Activated naive CD4-positive, alpha-beta T cell treated with anti-CD3 and anti-CD28 coated beads for 36 hours (primary cell): Measurements from ENCODE around the gene CCNT1. TPM values are rescaled to one million over a fixed set of nuclear protein-coding genes. Genes with fewer than 3 reads are reported as not detected.
"Not testable (repeated sequence)": the region's sequence is repeated elsewhere in the genome, so short reads cannot be mapped to it uniquely, and the experiment has no call there.

ENCODE experiments used
- CTCF ChIA-PET: fragments of 350-600 bp; sonication (Branson Sonifier 250); formaldehyde crosslinking; loops from one replicate; lab custom pipeline; 2021; ENCODE audit warnings: antibody characterized with exemption; lab: Charles Lee
- DNase-seq: peaks from one replicate; pipeline ENCODE4 v3.0.0-alpha.2; 2020
- H3K27ac Mint-ChIP-seq: one replicate; pipeline ENCODE4 v1.8.0; 2021; ENCODE audit warnings: mild to moderate bottlenecking, mixed read lengths
- H3K27me3 Mint-ChIP-seq: one replicate; pipeline ENCODE4 v1.8.0; 2021; ENCODE audit warnings: low read depth, mixed read lengths
- H3K36me3 Mint-ChIP-seq: one replicate; pipeline ENCODE4 v1.8.0; 2021; ENCODE audit warnings: low read depth, mixed read lengths
- H3K4me1 Mint-ChIP-seq: one replicate; pipeline ENCODE4 v1.8.0; 2021; ENCODE audit warnings: low read depth, mixed read lengths
- H3K4me3 Mint-ChIP-seq: one replicate; pipeline ENCODE4 v1.8.0; 2021; ENCODE audit warnings: mild to moderate bottlenecking, moderate library complexity, mixed read lengths
- H3K9me3 Mint-ChIP-seq: one replicate; pipeline ENCODE4 v1.8.0; 2021; ENCODE audit warnings: mixed read lengths
- intact Hi-C: fragments of 100-400 bp; cut with micrococcal nuclease; formaldehyde crosslinking; loops from one replicate; pipeline ENCODE4 v1.15.1; 2023
- total RNA-seq, 2 experiments: library from RNA; stranded (reverse); gene quantifications; one replicate each; pipeline ENCODE4 v1.2.3, GENCODE V29; 2021

The CCNT1 gene
- total RNA-seq, 2 experiments from 2014 or later: 73.8 to 77.0 TPM

GRCh38 chr12:48690990-48691389 lies 25.5 kb downstream of the CCNT1 start:
- intact Hi-C loops: no loop called here
- Mint-ChIP-seq H3K27me3 (no peaks in the 10 kb centered on the region), H3K27ac (peak overlapping the region; percentile 10), H3K4me1 (peaks cover 18% of the 10 kb centered on the region), H3K36me3 (peaks cover 38% of the 10 kb centered on the region), H3K9me3 (no peaks in the 10 kb centered on the region), H3K4me3 (no peak overlapping the region)
- DNase-seq: no peak
- CTCF ChIA-PET: interaction anchor here (1.0 to 1.1 kb wide), 2 partner anchors 9 to 124 kb away, joined by 5 to 6 read pairs; partner anchors contain the start of gene KANSL2

- no peak for DNase-seq
- CTCF ChIA-PET: no interaction called here
- Mint-ChIP-seq H3K4me1 (peaks cover 18% of the 10 kb centered on the region), H3K4me3 (no peak overlapping the region), H3K27ac (no peak overlapping the region), H3K36me3 (peaks cover 32% of the 10 kb centered on the region), H3K9me3 (no peaks in the 10 kb centered on the region), H3K27me3 (no peaks in the 10 kb centered on the region)
- intact Hi-C loops: no loop called here
Measured at GRCh38 chr12:48690436-48690835, 26.1 kb downstream of the CCNT1 start.

DNA sequence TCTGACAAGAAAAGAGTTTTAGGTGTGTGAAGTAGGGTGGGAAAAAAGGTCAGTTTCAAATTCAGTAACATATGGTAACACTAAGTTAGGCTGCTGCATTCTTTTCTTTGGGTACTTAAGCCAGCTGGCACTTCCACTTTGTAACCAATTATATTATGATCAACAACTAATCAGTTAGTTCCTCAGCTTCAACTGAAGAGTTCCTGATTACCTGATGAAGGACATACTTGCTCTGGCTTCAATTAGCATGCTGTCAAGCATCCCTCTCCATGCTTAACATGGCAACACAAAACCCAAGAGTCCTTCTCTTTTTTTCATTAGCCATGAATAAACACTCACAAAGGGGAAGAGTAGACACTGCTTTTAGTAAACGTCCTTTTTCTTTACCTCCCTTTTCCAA lies 27.7 kb downstream of the CCNT1 start:
- H3K4me1 Mint-ChIP-seq: peaks cover 18% of the 10 kb centered on the region
- intact Hi-C loops: no loop called here
- no peaks in the 10 kb centered on the region for H3K27me3 Mint-ChIP-seq

GRCh38 chr12:48687592-48687991 lies 28.9 kb downstream of the CCNT1 start:
- Mint-ChIP-seq H3K36me3 (peaks cover 16% of the 10 kb centered on the region), H3K4me1 (peaks cover 17% of the 10 kb centered on the region), H3K27ac (no peak overlapping the region), H3K9me3 (no peaks in the 10 kb centered on the region), H3K4me3 (no peak overlapping the region), H3K27me3 (no peaks in the 10 kb centered on the region)
- CTCF ChIA-PET: no interaction called here
- DNase-seq: no peak
- intact Hi-C loops: no loop called here

More for the DNA sequence above, 27.7 kb downstream of the CCNT1 start:
- Mint-ChIP-seq H3K9me3 (no peaks in the 10 kb centered on the region), H3K4me3 (no peak overlapping the region), H3K27ac (peak overlapping the region; percentile 39), H3K36me3 (peaks cover 26% of the 10 kb centered on the region)
- CTCF ChIA-PET: no interaction called here
- no peak for DNase-seq

- no peaks in the 10 kb centered on the region for H3K27me3 Mint-ChIP-seq
- CTCF ChIA-PET: interaction anchor here (0.8 kb wide), 1 partner anchor 609 kb away, joined by 4 read pairs; no protein-coding TSS in a partner anchor
- H3K4me3 Mint-ChIP-seq: no peak overlapping the region
- peaks cover 16% of the 10 kb centered on the region for H3K4me1 Mint-ChIP-seq
- no peak for DNase-seq
- peak overlapping the region; percentile 25 for H3K27ac Mint-ChIP-seq
- H3K9me3 Mint-ChIP-seq: no peaks in the 10 kb centered on the region
- H3K36me3 Mint-ChIP-seq: peaks cover 11% of the 10 kb centered on the region
- intact Hi-C loops: no loop called here
Measured at GRCh38 chr12:48686615-48687334, 29.7 kb downstream of the CCNT1 start.

- no peak overlapping the region for H3K27ac Mint-ChIP-seq
Measured at GRCh38 chr12:48686037-48686595, 30.4 kb downstream of the CCNT1 start.

DNA sequence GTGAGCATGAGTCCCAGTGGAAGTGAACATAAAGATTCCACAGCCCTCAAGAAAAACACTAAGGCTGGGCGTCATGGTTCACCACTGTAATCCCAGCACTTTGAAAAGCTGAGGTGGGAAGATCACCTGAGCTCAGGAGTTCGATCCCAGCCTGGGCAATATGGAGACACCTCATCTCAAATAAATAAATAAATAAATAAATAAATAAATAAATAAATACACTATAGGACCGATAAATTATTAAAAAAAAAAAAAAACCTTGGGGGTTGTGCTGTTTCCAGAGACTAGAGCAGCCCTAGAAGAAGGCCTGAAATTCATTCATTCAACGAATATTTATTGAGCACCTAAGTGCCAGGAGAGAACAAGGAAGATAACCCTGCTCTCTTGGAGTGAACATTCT lies 33.0 kb downstream of the CCNT1 start:
- CTCF ChIA-PET: interaction anchor here (2.0 kb wide), 1 partner anchor 131 kb away, joined by 5 read pairs; no protein-coding TSS in a partner anchor
- Mint-ChIP-seq H3K36me3 (peaks cover 28% of the 10 kb centered on the region), H3K27me3 (no peaks in the 10 kb centered on the region), H3K27ac (no peak overlapping the region), H3K9me3 (no peaks in the 10 kb centered on the region), H3K4me3 (no peak overlapping the region), H3K4me1 (peaks cover 38% of the 10 kb centered on the region)
- intact Hi-C loops: loop anchor here (2.0 to 5.0 kb wide), 2 partner anchors 114 to 131 kb away; no protein-coding TSS in a partner anchor
- no peak for DNase-seq

More at GRCh38 chr12:48686037-48686595, 30.4 kb downstream of the CCNT1 start:
- H3K4me3 Mint-ChIP-seq: no peak overlapping the region
- no peaks in the 10 kb centered on the region for H3K9me3 Mint-ChIP-seq
- CTCF ChIA-PET: interaction anchor here (0.8 kb wide), 1 partner anchor 608 kb away, joined by 4 read pairs; no protein-coding TSS in a partner anchor
- H3K36me3 Mint-ChIP-seq: peaks cover 12% of the 10 kb centered on the region
- H3K27me3 Mint-ChIP-seq: no peaks in the 10 kb centered on the region
- intact Hi-C loops: no loop called here
- H3K4me1 Mint-ChIP-seq: peaks cover 20% of the 10 kb centered on the region
- no peak for DNase-seq

GRCh38 chr12:48682927-48683326 lies 33.6 kb downstream of the CCNT1 start:
- intact Hi-C loops: loop anchor here (1.0 to 5.0 kb wide), 6 partner anchors 33 to 183 kb away; partner anchors contain the start of genes CCNT1 and DDX23
- Mint-ChIP-seq H3K4me3 (peak overlapping the region; percentile 98), H3K4me1 (peaks cover 43% of the 10 kb centered on the region), H3K27ac (no peak overlapping the region), H3K27me3 (no peaks in the 10 kb centered on the region), H3K36me3 (peaks cover 29% of the 10 kb centered on the region), H3K9me3 (no peaks in the 10 kb centered on the region)
- CTCF ChIA-PET: interaction anchor here (0.6 to 2.0 kb wide), 7 partner anchors 8 to 530 kb away, joined by 3 to 7 read pairs (median 4); no protein-coding TSS in a partner anchor
- DNase-seq: no peak

GRCh38 chr12:48682533-48682905 lies 34.0 kb downstream of the CCNT1 start:
- CTCF ChIA-PET: interaction anchor here (0.6 to 2.0 kb wide), 7 partner anchors 9 to 530 kb away, joined by 3 to 7 read pairs (median 4); no protein-coding TSS in a partner anchor
- Mint-ChIP-seq H3K36me3 (peaks cover 32% of the 10 kb centered on the region), H3K4me1 (peaks cover 43% of the 10 kb centered on the region), H3K4me3 (peak overlapping the region; percentile 98), H3K27ac (peak overlapping the region; percentile 93)
- H3K9me3 Mint-ChIP-seq, H3K27me3 Mint-ChIP-seq, DNase-seq: not testable (repeated sequence)
- intact Hi-C loops: loop anchor here (1.0 to 5.0 kb wide), 6 partner anchors 34 to 184 kb away; partner anchors contain the start of genes CCNT1 and DDX23

GRCh38 chr12:48681710-48682532 lies 34.6 kb downstream of the CCNT1 start, which contains the start of gene KANSL2:
Gene KANSL2, minus strand, starts transcription at chr12:48682238. Its CDS starts 606 bp downstream, at chr12:48681632.
- Mint-ChIP-seq H3K9me3 (no peaks in the 10 kb centered on the region), H3K27ac (peak within 1 kb of the TSS; percentile 93), H3K36me3 (peaks cover 38% of the 10 kb centered on the region), H3K4me3 (peak within 1 kb of the TSS; percentile 98), H3K4me1 (peaks cover 49% of the 10 kb centered on the region), H3K27me3 (no peaks in the 10 kb centered on the region)
- CTCF ChIA-PET: interaction anchor here (1.1 to 2.0 kb wide), 6 partner anchors 9 to 135 kb away, joined by 3 to 7 read pairs (median 4); no protein-coding TSS in a partner anchor
- DNase-seq: peak; percentile 99
- intact Hi-C loops: loop anchor here (1.0 to 5.0 kb wide), 6 partner anchors 34 to 184 kb away; partner anchors contain the start of genes CCNT1 and DDX23

- CTCF ChIA-PET: no interaction called here
- H3K36me3 Mint-ChIP-seq: peaks cover 41% of the 10 kb centered on the region
Measured at GRCh38 chr12:48681399-48681709, 35.2 kb downstream of the CCNT1 start.

More at GRCh38 chr12:48681399-48681709, 35.2 kb downstream of the CCNT1 start:
- no peak for DNase-seq
- no peaks in the 10 kb centered on the region for H3K9me3 Mint-ChIP-seq
- peak overlapping the region; percentile 93 for H3K27ac Mint-ChIP-seq
- H3K4me3 Mint-ChIP-seq: peak overlapping the region; percentile 98
- H3K4me1 Mint-ChIP-seq: peaks cover 53% of the 10 kb centered on the region
- intact Hi-C loops: loop anchor here (5.0 kb wide), 1 partner anchor 116 kb away; no protein-coding TSS in a partner anchor
- H3K27me3 Mint-ChIP-seq: no peaks in the 10 kb centered on the region
